ENCODE data around the gene COQ3. TPM values are rescaled to one million over a fixed set of nuclear protein-coding genes. Genes with fewer than 3 reads are reported as not detected.

COQ3 gene
- total RNA-seq, 1 experiment from 2014 or later, result 5.8 TPM

DNA sequence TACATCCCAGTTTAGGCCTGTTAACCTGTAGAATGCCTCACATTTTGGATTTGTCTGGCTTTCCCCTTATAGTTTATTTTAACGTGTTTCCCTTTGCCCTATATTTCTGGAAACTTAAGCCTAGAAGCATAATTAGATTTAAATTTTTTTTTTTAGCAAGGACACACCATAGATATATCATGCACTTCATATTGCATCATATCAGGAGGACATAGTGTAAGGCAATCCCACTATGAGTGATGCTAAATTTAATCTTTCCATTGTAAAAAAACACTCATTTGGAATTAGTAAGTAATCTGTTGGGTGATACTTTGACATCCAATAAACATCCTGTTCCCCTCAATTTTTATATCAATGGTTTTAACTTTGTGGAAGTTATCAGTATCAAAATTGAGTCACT is 34.2 kb downstream of the COQ3 start:
- no peaks in the 10 kb centered on the region for H3K27me3 ChIP-seq (replicated peaks; ENCODE audit: control insufficient read depth, insufficient read depth, low read length)
- ChIA-PET CTCF (no interaction called here), POLR2A (no interaction called here)
- DNase-seq, result no peak
- TF ChIP-seq CTCF (IDR thresholded peaks at IDR 0.05; ENCODE audit: insufficient read depth in 1 of 2, low read depth in 1 of 2, low read length in 1 of 2, severe bottlenecking in 1 of 2, unreplicated experiment in 1 of 2), result no peak
- BruUV-seq (replicated peaks), result no TSS peak
- Mint-ChIP-seq H3K4me3 (ENCODE audit: unreplicated experiment) (no peak overlapping the region), H3K9me3 (ENCODE audit: unreplicated experiment) (peaks cover 6% of the 10 kb centered on the region), H3K27me3 (ENCODE audit: insufficient read depth, unreplicated experiment) (peaks cover 15% of the 10 kb centered on the region), H3K36me3 (ENCODE audit: insufficient read depth, unreplicated experiment) (no peaks in the 10 kb centered on the region), H3K27ac (ENCODE audit: unreplicated experiment) (no peak overlapping the region), H3K4me1 (ENCODE audit: low read depth, unreplicated experiment) (no peaks in the 10 kb centered on the region)
- no peaks in the 10 kb centered on the region for H3K4me1 ChIP-seq
- H3K4me3 ChIP-seq (ENCODE audit: low read depth, low read length), result no peak overlapping the region
- intact Hi-C loops (cut with micrococcal nuclease; ENCODE audit: unreplicated experiment), result no loop called here
- no peaks in the 10 kb centered on the region for H3K36me3 ChIP-seq (ENCODE audit: control insufficient read depth, insufficient read depth, low read length)
- no peaks in the 10 kb centered on the region for H3K9me3 ChIP-seq

DNA sequence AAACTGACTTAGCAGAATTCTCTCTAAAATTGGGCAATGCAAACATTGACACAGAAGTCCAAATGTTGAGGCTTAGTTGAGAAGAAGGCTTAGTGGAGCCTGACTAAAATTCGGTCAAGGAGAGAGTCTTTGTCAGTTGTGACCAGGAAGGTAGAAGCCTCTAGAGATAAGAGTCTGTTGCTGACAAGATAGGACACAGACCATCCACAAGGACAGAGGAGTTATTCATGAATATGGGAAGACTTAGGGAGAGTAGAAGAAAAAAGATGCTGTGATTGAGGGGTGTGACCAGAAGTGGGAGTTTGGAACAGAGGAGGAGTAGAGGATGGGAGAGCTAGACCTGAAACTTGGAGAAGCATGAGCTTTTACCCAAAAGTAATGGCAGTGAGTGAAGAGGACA is 37.4 kb downstream of the COQ3 start:
- POLR2A ChIA-PET, result no interaction called here

DNA sequence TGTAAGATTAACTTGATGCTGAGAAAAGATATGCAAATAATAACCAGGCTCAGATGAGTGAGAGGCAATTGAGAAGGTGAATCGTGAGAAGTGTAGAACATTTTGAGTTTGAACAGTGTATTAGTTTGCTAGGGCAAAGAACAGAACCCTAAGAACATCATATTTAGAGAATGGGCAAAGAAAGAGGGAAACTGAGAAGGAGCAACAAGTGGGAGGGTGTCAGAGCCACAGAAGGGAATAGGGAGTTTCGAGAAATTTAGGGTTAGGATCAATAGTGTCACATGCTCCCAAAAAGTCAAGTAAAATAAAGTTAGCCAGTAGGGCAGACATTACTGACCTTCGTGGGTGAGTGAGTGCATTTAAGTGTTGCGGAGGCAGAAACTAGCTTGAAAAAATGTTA is 39.0 kb downstream of the COQ3 start:
- no TSS peak for BruUV-seq (replicated peaks)
- no peaks in the 10 kb centered on the region for H3K36me3 Mint-ChIP-seq (ENCODE audit: insufficient read depth, unreplicated experiment)
- POLR2A ChIA-PET, result no interaction called here
- no peaks in the 10 kb centered on the region for H3K27me3 ChIP-seq (replicated peaks; ENCODE audit: control insufficient read depth, insufficient read depth, low read length)
- no peak for TF ChIP-seq CTCF (IDR thresholded peaks at IDR 0.05; ENCODE audit: insufficient read depth in 1 of 2, low read depth in 1 of 2, low read length in 1 of 2, severe bottlenecking in 1 of 2, unreplicated experiment in 1 of 2)
- H3K4me1 Mint-ChIP-seq (ENCODE audit: low read depth, unreplicated experiment), result no peaks in the 10 kb centered on the region
- CTCF ChIA-PET, result no interaction called here
- H3K36me3 ChIP-seq (ENCODE audit: control insufficient read depth, insufficient read depth, low read length), result no peaks in the 10 kb centered on the region
- H3K9me3 Mint-ChIP-seq (ENCODE audit: unreplicated experiment), result peaks cover 6% of the 10 kb centered on the region
- peaks cover 21% of the 10 kb centered on the region for H3K27me3 Mint-ChIP-seq (ENCODE audit: insufficient read depth, unreplicated experiment)
- no peak overlapping the region for H3K27ac Mint-ChIP-seq (ENCODE audit: unreplicated experiment)
- no peaks in the 10 kb centered on the region for H3K9me3 ChIP-seq
- DNase-seq, result no peak
- intact Hi-C loops (cut with micrococcal nuclease; ENCODE audit: unreplicated experiment), result no loop called here
- no peak overlapping the region for H3K4me3 ChIP-seq (ENCODE audit: low read depth, low read length)
- no peak overlapping the region for H3K4me3 Mint-ChIP-seq (ENCODE audit: unreplicated experiment)
- H3K4me1 ChIP-seq, result no peaks in the 10 kb centered on the region

More for the DNA sequence above, 37.4 kb downstream of the COQ3 start:
- Histone ChIP-seq H3K9me3 (no peaks in the 10 kb centered on the region), H3K4me1 (no peaks in the 10 kb centered on the region), H3K27me3 (replicated peaks; ENCODE audit: control insufficient read depth, insufficient read depth, low read length) (no peaks in the 10 kb centered on the region), H3K4me3 (ENCODE audit: low read depth, low read length) (no peak overlapping the region), H3K36me3 (ENCODE audit: control insufficient read depth, insufficient read depth, low read length) (no peaks in the 10 kb centered on the region)
- Mint-ChIP-seq H3K36me3 (ENCODE audit: insufficient read depth, unreplicated experiment) (no peaks in the 10 kb centered on the region), H3K9me3 (ENCODE audit: unreplicated experiment) (peaks cover 6% of the 10 kb centered on the region), H3K27me3 (ENCODE audit: insufficient read depth, unreplicated experiment) (peaks cover 21% of the 10 kb centered on the region), H3K4me3 (ENCODE audit: unreplicated experiment) (no peak overlapping the region), H3K27ac (ENCODE audit: unreplicated experiment) (no peak overlapping the region), H3K4me1 (ENCODE audit: low read depth, unreplicated experiment) (no peaks in the 10 kb centered on the region)
- no peak for DNase-seq
- no TSS peak for BruUV-seq (replicated peaks)
- intact Hi-C loops (cut with micrococcal nuclease; ENCODE audit: unreplicated experiment), result no loop called here
- CTCF ChIA-PET, result no interaction called here
- no peak for TF ChIP-seq CTCF (IDR thresholded peaks at IDR 0.05; ENCODE audit: insufficient read depth in 1 of 2, low read depth in 1 of 2, low read length in 1 of 2, severe bottlenecking in 1 of 2, unreplicated experiment in 1 of 2)
